ENCODE measurements around the gene SLC22A31. TPM values are rescaled to one million over a fixed set of nuclear protein-coding genes. Genes with fewer than 3 reads are reported as not detected.
A peak's percentile ranks its signal among the peaks of the same experiment; 100 is the strongest.

SLC22A31 gene
- total and polyA plus RNA-seq, 8 donors: 0.70 to 283 (median 1.8) TPM

DNA sequence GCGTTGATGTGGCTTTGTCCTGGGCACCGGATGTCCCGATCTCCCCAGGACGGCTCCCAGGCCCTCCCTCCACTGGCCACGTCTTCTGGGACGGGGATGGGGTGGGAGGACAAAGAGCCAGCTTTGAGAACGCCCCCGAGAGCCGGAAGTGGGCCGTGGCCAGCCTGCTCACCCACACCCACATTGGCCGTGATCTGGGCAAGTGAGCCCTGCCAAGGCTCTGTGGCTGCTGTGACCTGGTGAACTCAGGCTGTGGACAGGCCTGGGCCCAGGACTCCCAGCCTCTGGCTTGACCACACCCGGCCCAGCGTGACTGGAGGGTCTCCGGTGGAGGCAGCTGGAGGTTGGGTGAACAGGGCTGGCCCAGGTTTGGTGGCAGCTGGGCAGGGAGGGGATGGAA, 25.5 kb downstream of the SLC22A31 start:
- intact Hi-C loops (cut with DNase I): no loop called here
- no peak for DNase-seq
- Histone ChIP-seq H3K4me1 (peaks cover 10 to 17% of the 10 kb centered on the region in 2 donors), H3K36me3 (no peaks in the 10 kb centered on the region), H3K4me3 (no peak overlapping the region), H3K27ac (no peak overlapping the region), H3K9me3 (no peaks in the 10 kb centered on the region), H3K27me3 (peaks cover 0 to 89% of the 10 kb centered on the region in 2 donors)
- TF ChIP-seq, protein P1, sequence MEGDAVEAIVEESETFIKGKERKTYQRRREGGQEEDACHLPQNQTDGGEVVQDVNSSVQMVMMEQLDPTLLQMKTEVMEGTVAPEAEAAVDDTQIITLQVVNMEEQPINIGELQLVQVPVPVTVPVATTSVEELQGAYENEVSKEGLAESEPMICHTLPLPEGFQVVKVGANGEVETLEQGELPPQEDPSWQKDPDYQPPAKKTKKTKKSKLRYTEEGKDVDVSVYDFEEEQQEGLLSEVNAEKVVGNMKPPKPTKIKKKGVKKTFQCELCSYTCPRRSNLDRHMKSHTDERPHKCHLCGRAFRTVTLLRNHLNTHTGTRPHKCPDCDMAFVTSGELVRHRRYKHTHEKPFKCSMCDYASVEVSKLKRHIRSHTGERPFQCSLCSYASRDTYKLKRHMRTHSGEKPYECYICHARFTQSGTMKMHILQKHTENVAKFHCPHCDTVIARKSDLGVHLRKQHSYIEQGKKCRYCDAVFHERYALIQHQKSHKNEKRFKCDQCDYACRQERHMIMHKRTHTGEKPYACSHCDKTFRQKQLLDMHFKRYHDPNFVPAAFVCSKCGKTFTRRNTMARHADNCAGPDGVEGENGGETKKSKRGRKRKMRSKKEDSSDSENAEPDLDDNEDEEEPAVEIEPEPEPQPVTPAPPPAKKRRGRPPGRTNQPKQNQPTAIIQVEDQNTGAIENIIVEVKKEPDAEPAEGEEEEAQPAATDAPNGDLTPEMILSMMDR (IDR thresholded peaks at IDR 0.05): no peak
- no peak for ATAC-seq

DNA sequence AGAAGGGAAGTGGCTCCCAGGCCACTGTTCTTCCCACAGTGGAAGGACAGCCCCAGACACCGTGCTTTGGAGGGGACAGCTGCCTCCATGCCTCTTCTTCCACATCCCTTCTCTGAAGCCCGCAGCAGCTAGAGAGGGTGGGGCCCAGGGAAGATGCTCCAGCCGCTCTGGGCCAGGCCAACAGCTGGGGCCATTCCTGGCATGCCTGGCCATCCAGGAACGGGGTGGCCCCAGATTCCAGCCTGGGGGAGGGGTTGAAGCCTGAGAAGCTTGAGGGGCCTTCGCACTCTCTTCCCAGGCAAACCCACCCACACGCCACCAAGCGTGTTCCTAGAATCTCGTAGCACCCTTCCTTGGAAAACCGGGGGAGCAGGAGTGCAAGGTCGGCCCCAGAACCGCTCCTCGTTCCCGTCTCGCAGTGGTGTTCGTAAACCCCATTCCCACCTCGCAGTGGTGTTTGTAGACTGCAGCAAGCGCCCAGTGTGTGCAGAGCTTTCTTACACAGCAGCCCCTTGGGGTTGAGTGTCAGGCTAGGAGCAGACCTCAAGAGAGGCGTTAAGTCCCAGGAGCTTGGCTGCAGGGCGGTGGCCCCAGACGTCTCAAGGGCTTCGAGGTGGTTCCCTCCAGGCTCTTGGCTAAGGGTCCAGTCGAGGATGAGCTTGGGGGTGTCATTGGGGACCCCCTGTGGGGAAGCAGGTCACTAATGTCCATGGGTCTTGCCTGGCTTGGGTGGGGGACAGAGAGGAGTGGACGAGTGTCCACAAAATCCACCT, 26.1 kb downstream of the SLC22A31 start:
- TF ChIP-seq, protein P1 (IDR thresholded peaks at IDR 0.05): no peak
- no peak overlapping the region for H3K4me3 ChIP-seq
- H3K27me3 ChIP-seq: peaks cover 0 to 89% of the 10 kb centered on the region in 2 donors
- peaks cover 10 to 17% of the 10 kb centered on the region in 2 donors for H3K4me1 ChIP-seq
- no peaks in the 10 kb centered on the region for H3K9me3 ChIP-seq
- H3K27ac ChIP-seq: no peak overlapping the region
- ATAC-seq (no peak), DNase-seq (no peak)
- intact Hi-C loops (cut with DNase I): no loop called here
- H3K36me3 ChIP-seq: no peaks in the 10 kb centered on the region

DNA sequence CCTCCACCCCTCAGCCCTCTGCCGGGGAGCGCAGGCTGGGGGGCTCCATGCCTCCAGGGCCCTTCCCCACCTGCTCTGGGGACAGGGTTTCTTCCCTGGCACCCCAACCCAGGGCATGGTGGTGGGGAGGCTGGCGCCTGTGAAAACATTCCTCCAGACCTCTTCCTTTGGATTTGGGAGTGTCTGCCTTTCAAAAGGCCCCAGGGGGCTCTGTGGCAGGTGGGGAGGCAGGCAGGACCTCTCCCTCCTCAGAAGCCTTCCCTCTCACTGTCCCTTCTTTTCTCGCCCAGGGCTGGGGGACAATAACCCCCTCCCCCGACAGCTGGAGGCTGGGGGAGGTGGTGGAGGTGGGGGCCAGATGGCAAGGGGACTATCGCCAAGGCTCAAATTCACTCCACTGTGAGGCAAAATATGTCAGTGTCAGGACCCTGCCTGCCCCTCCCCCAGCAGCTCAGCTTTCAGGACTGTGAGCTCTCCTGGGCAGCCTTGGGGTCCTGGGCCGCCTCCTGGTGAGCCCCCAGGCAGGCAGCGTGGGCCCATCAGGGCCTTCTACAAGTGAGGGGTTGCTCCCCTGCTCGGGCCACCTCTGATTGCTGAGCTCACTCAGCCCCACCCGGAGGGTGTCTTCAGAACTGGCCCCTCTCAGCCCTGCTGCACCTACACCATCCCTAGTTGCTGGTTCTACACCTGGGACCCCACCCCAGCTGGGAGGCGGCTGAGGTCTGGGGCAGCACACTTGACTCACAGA, 27.0 kb downstream of the SLC22A31 start:
- peaks cover 10 to 17% of the 10 kb centered on the region in 2 donors for H3K4me1 ChIP-seq
- ATAC-seq (no peak), DNase-seq (no peak)
- TF ChIP-seq, protein P1 (IDR thresholded peaks at IDR 0.05): no peak
- intact Hi-C loops (cut with DNase I): no loop called here
- H3K9me3 ChIP-seq: no peaks in the 10 kb centered on the region
- peaks cover 0 to 89% of the 10 kb centered on the region in 2 donors for H3K27me3 ChIP-seq
- H3K4me3 ChIP-seq: no peak overlapping the region
- no peaks in the 10 kb centered on the region for H3K36me3 ChIP-seq
- H3K27ac ChIP-seq: no peak overlapping the region

DNA sequence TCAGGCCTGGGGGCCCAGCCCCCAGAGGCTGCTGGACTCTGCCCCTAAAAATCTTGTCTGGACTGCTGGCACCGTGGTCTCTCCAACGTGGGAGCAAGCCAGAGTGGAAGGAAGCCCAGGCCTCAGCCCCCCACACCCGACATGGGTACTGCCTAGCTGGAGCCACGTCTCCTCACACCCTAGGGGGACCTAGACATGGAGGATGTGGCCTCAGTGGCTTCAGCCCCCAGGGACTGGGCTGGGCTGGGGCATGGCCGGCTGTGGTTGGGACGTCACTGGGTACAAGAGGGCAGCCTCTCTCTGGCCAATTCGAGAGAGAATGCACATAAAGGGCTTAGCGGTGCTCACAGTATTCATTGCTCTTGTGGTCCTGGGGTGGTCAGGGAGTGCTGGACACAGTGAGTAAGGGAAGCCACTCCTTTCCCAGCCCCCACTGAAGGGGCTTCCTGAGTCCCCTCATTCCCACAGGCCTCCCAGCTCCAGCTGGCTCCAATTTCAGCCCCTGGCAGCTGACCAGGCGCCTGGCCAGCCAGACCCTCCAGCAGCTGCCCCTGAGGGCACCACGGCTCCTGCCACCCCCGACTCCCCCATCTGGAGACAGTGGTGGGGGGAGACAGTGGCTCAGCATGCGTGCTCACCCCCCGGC, 27.7 kb downstream of the SLC22A31 start:
- peaks cover 0 to 89% of the 10 kb centered on the region in 2 donors for H3K27me3 ChIP-seq
- H3K9me3 ChIP-seq: no peaks in the 10 kb centered on the region
- peaks cover 10 to 19% of the 10 kb centered on the region in 2 donors for H3K4me1 ChIP-seq
- no peak overlapping the region for H3K4me3 ChIP-seq
- ATAC-seq (no peak), DNase-seq (peak in 1 of 4 donors; percentile 61)
- intact Hi-C loops (cut with DNase I): no loop called here
- no peak overlapping the region for H3K27ac ChIP-seq
- TF ChIP-seq, protein P1 (IDR thresholded peaks at IDR 0.05): no peak
- H3K36me3 ChIP-seq: no peaks in the 10 kb centered on the region

DNA sequence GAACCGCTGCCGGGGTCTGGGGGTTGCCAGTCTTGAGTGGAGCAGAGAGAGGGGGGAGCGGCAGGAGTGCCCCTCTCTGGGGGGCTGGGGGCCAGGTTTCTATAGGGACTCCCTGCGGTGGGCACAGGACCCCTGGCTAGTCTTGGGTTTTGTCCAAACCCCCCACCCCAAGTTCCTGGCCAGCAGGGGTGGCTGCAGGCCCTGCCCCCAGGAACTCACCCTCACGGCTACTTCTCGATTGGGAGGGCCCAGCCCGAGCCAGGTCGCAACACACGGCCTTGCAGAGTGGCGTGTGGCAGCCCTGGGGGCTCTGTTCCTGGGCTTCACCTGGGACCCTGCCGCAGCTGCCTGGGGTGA, 28.2 kb downstream of the SLC22A31 start:
- ATAC-seq (no peak), DNase-seq (peak in 1 of 4 donors; percentile 72)
- Histone ChIP-seq H3K27ac (no peak overlapping the region), H3K4me3 (no peak overlapping the region), H3K9me3 (no peaks in the 10 kb centered on the region), H3K4me1 (peaks cover 10 to 24% of the 10 kb centered on the region in 2 donors), H3K27me3 (peaks cover 0 to 89% of the 10 kb centered on the region in 2 donors), H3K36me3 (no peaks in the 10 kb centered on the region)
- intact Hi-C loops (cut with DNase I): no loop called here
- TF ChIP-seq, protein P1 (IDR thresholded peaks at IDR 0.05): no peak
